Spleen (tissue), 7 donors: Measurements from ENCODE around the gene PURB.

Experiments
- POLR2A ChIP-seq, 3 donors: fragments of 450-650 bp; IDR thresholded peaks; one replicate each; pipeline ENCODE4 v1.5.1; 2017; ENCODE audit warnings: antibody characterized with exemption in 3 of 3, mild to moderate bottlenecking in 1 of 3
- TF ChIP-seq, protein P1 (sequence below), 11 experiments: fragments of 200-600 bp in 7 of 11; fragments of 450-650 bp in 4 of 11; sonication (generic) in 4 of 11; IDR thresholded peaks in 8 of 11; conservative IDR thresholded peaks in 3 of 11; 1 replicate in 7 of 11; 2 replicates in 4 of 11; pipeline versions ENCODE4 v1.4.0 to v1.8.0; 2016 to 2021; ENCODE audit warnings: antibody characterized with exemption in 11 of 11, inconsistent platforms in 4 of 11, mild to moderate bottlenecking in 1 of 11
- donor health status: DM: no; HTN: no; CAD: no; lungs with moderate emphysema.
- donor health status: DM: no; HTN: no; CAD: no.
- donor health status: DM: no; HTN: no; CAD: no.

DNA sequence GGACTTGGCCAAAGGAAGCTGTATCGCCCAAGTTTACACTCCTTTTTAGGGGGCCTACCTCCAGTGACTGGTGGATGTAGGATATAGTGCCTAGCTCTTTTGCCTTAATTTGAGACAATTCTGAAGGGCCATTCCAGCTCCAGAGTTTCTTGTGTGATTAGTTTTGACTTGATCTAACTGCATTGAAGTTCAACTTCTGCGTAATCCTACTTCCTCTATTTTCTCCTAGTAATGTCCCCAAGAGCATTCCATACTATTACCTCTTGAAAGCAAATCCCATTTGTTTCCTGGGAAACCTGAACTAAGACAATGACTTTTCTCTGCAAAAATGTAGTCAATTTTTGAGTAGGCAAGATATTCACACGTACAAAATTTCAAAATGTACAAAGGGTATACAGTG is 32.7 kb downstream of the PURB start:
- TF ChIP-seq, protein P1, sequence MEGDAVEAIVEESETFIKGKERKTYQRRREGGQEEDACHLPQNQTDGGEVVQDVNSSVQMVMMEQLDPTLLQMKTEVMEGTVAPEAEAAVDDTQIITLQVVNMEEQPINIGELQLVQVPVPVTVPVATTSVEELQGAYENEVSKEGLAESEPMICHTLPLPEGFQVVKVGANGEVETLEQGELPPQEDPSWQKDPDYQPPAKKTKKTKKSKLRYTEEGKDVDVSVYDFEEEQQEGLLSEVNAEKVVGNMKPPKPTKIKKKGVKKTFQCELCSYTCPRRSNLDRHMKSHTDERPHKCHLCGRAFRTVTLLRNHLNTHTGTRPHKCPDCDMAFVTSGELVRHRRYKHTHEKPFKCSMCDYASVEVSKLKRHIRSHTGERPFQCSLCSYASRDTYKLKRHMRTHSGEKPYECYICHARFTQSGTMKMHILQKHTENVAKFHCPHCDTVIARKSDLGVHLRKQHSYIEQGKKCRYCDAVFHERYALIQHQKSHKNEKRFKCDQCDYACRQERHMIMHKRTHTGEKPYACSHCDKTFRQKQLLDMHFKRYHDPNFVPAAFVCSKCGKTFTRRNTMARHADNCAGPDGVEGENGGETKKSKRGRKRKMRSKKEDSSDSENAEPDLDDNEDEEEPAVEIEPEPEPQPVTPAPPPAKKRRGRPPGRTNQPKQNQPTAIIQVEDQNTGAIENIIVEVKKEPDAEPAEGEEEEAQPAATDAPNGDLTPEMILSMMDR (IDR thresholded peaks at IDR 0.05 in 8 of 11, conservative IDR thresholded peaks at IDR 0.05 in 3 of 11), result no peak
- TF ChIP-seq POLR2A (IDR thresholded peaks at IDR 0.05), result no peak
